BE2C (cell line): ENCODE results near the gene GCN1.
A peak's percentile ranks its signal among the peaks of the same experiment; 100 is the strongest.

Experiments used
- DNase-seq: peaks from one replicate; pipeline ENCODE4 v3.0.0-alpha.2; 2020
- H3K27me3 ChIP-seq: fragments of 250-450 bp; sonication (Bioruptor Pico); 2 replicates; pipeline ENCODE4 v1.5.1; 2020; ENCODE audit warnings: mild to moderate bottlenecking
- H3K36me3 ChIP-seq: fragments of 250-450 bp; sonication (Bioruptor Pico); 2 replicates; pipeline ENCODE4 v1.5.1; 2020; ENCODE audit warnings: mild to moderate bottlenecking
- H3K4me1 ChIP-seq: fragments of 250-450 bp; sonication (Bioruptor Pico); 2 replicates; pipeline ENCODE4 v1.5.1; 2020
- H3K4me3 ChIP-seq: 2 replicates; pipeline ENCODE4 v1.5.1; 2011; ENCODE audit warnings: low read depth, low read length
- H3K9me3 ChIP-seq: fragments of 250-450 bp; sonication (Bioruptor Pico); 2 replicates; pipeline ENCODE4 v1.5.1; 2020
- TF ChIP-seq, protein P1 (sequence below): IDR thresholded peaks from 2 replicates; pipeline ENCODE4 v1.5.1; 2012; ENCODE audit warnings: mild to moderate bottlenecking, low read depth, low read length

GCN1 gene

DNA sequence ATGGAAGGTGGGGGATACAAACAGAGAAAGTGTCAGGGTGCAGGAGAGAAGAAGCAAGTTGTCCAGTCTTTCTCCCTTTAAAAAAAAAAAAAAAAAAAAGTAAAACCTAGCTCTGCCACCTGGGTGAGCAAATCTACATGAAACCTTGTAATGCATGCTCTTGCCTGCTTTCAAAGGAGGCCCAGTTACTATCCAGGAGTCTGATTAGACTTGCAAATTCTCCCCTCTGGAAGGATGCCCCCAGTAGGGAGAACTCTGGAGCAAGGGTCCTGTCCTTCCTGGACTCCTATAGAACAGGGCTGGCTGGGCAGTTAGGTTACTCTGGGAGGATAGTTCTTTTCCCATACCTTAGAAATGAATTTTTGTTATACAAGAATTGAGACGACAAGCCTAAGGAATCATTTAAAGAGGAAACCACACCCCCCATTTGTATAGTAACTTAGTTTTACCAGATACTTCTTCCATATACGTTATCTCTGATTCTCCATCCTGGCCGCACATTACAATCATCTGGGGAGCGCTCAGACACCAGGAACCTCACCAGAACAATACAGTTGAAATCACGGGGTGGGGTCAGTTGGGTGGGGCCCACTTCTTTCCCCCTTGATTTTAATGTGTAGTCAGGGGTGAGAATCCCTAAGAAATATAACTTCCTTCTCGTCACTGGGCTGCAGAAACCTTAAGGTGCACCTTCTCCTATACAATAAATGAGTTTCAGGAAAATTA lies 108.4 kb downstream of the GCN1 start:
- H3K36me3 ChIP-seq: no peaks in the 10 kb centered on the region
- TF ChIP-seq, protein P1, sequence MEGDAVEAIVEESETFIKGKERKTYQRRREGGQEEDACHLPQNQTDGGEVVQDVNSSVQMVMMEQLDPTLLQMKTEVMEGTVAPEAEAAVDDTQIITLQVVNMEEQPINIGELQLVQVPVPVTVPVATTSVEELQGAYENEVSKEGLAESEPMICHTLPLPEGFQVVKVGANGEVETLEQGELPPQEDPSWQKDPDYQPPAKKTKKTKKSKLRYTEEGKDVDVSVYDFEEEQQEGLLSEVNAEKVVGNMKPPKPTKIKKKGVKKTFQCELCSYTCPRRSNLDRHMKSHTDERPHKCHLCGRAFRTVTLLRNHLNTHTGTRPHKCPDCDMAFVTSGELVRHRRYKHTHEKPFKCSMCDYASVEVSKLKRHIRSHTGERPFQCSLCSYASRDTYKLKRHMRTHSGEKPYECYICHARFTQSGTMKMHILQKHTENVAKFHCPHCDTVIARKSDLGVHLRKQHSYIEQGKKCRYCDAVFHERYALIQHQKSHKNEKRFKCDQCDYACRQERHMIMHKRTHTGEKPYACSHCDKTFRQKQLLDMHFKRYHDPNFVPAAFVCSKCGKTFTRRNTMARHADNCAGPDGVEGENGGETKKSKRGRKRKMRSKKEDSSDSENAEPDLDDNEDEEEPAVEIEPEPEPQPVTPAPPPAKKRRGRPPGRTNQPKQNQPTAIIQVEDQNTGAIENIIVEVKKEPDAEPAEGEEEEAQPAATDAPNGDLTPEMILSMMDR: no peak
- DNase-seq: no peak
- peaks cover under 1% of the 10 kb centered on the region; the same call in 1 of the 2 replicates for H3K4me1 ChIP-seq
- H3K4me3 ChIP-seq: peak overlapping the region; percentile 33
- no peaks in the 10 kb centered on the region for H3K27me3 ChIP-seq
- H3K9me3 ChIP-seq: no peaks in the 10 kb centered on the region

DNA sequence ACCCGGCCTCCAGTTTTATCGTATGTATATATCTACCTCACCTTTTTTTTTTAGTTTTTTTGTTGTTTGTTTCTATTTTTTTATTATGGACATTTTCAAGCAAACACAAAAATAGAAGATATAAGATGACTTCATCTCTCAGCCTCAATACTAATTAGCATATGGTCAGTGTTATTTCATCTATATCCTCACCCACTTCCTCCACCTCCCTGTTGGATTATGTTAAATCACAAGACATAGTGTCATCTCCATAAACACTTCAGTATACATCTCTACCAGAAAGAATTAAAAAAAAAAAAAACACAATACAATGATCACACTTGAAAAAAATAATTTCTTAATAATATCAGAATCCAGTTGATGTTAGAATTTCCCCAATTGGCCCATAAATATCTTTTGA lies 112.9 kb downstream of the GCN1 start:
- Histone ChIP-seq H3K27me3 (no peaks in the 10 kb centered on the region), H3K9me3 (no peaks in the 10 kb centered on the region), H3K4me3 (no peak overlapping the region), H3K36me3 (no peaks in the 10 kb centered on the region), H3K4me1 (no peaks in the 10 kb centered on the region; the same call in 1 of the 2 replicates)
- TF ChIP-seq, protein P1: no peak
- DNase-seq: no peak

DNA sequence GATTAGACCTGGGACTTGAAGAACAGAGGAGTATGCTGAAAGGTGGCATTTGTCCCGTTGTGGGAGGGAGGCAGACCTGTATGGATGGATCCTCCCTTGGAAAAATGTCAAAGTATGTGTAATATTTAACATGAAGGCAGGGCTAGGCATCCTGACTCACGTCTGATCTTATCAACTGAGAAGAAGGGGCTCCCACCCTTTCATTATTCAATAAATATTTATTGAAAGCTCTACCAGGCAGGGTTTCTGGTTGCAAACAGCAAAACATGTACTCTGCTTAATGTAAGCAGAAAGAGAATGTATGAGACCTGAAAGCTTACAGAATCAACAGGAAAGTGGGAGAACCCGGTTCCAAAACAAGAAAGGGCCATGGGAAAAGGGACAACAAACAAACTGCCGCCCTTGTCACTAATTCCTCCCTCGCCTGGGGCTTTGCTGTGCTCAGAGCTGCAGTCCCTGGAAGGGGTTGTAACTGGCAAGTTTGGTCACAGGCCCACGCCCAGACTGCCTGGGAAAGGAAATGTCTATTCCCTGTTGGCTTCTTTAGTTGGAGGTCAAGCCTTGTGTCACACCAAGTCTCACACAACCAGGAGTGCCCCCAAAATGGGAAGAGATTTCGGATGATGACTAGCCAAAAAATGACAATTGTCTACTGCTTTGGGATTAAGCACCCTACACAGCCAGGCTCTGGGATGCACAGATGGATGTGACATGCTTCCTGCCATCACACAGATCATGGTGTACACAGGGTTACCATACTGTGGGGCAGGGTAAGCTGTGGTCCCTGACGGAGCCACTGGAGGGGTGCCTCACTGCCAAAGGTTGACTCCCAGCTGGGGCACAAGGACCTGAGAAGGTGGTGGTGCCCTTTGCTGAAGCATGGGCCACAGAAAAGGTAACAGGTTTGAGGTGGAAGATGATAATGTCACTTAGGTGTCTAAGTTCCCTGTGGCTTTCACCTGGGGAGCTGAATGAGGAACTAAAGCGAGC lies 114.8 kb downstream of the GCN1 start:
- TF ChIP-seq, protein P1: no peak
- Histone ChIP-seq H3K27me3 (no peaks in the 10 kb centered on the region), H3K36me3 (no peaks in the 10 kb centered on the region), H3K4me1 (no peaks in the 10 kb centered on the region), H3K9me3 (no peaks in the 10 kb centered on the region), H3K4me3 (no peak overlapping the region)
- DNase-seq: no peak

DNA sequence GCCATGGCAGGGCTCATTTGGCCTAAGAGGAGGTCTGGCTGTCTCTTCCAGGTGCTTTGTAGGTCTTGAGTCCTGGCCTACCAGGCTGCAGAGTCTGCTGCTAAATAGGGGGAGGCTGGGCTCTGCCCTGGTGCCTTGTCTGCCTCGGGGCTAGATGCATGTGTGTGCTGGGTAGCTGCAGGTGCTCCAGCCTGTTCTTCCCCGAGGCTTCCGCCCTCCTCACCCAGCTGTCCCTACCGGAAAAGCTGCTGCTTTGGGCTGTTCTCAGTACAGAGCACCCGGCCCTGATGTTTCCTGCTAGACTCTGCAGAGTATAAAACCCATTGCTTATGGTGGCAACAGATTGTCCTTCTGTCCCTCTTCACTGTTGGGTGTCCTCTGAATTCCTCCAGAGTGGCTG lies 115.6 kb downstream of the GCN1 start:
- DNase-seq: no peak
- TF ChIP-seq, protein P1: no peak
- no peaks in the 10 kb centered on the region for H3K4me1 ChIP-seq
- H3K4me3 ChIP-seq: no peak overlapping the region
- H3K9me3 ChIP-seq: no peaks in the 10 kb centered on the region
- no peaks in the 10 kb centered on the region for H3K36me3 ChIP-seq
- no peaks in the 10 kb centered on the region for H3K27me3 ChIP-seq

DNA sequence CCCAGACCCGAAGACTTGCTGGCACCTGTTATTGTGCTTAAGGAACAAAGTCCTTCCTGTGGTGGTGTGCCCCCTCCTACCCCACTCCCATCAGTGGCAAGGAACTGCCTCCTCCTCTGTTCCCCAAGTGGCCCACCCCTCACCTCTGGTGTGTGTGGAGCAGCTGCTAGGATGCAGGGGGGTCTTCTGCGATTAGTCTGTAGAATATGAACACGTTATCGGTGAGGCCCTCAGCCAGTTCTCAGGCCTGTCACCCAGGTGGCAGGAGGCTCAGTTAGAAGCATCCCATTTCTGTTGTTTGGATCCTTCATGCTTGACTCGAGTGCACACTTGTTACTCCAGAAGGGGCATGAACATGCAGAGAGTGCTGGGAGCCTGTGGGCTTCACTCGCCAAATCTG lies 117.3 kb downstream of the GCN1 start:
- Histone ChIP-seq H3K9me3 (no peaks in the 10 kb centered on the region), H3K4me1 (no peaks in the 10 kb centered on the region), H3K27me3 (no peaks in the 10 kb centered on the region), H3K36me3 (no peaks in the 10 kb centered on the region), H3K4me3 (no peak overlapping the region)
- TF ChIP-seq, protein P1: no peak
- no peak for DNase-seq
